Neural progenitor cell (in vitro differentiated cells): ENCODE measurements around the gene SCP2. TPM values are rescaled to one million over a fixed set of nuclear protein-coding genes. Genes with fewer than 3 reads are reported as not detected.

ENCODE experiments used
- DNase-seq: peaks from one replicate; pipeline ENCODE4 v3.0.0-alpha.2; 2016; ENCODE audit warnings: low spot score
- H2AFZ ChIP-seq: fragments of 200-600 bp; sonication (generic); replicated peaks from 2 replicates; pipeline ENCODE4 v1.6.1; 2016; ENCODE audit warnings: antibody characterized with exemption
- H3F3A ChIP-seq: fragments of 200-600 bp; sonication (generic); 2 replicates; pipeline ENCODE4 v1.6.1; 2016; ENCODE audit warnings: antibody characterized with exemption, low read depth
- H3K27ac ChIP-seq: fragments of 200-600 bp; sonication (generic); 2 replicates; pipeline ENCODE4 v1.5.1; 2016; ENCODE audit warnings: mild to moderate bottlenecking
- H3K27me3 ChIP-seq: fragments of 200-600 bp; sonication (generic); 2 replicates; pipeline ENCODE4 v1.6.1; 2016; ENCODE audit warnings: mild to moderate bottlenecking, moderate library complexity
- H3K36me3 ChIP-seq: fragments of 200-600 bp; sonication (generic); 2 replicates; pipeline ENCODE4 v1.5.1; 2016
- H3K4me1 ChIP-seq: fragments of 200-600 bp; sonication (generic); 2 replicates; pipeline ENCODE4 v1.6.1; 2016; ENCODE audit warnings: mixed run types
- H3K4me2 ChIP-seq: fragments of 200-600 bp; sonication (generic); 2 replicates; pipeline ENCODE4 v1.6.1; 2016
- H3K4me3 ChIP-seq: fragments of 200-600 bp; sonication (generic); 2 replicates; pipeline ENCODE4 v1.5.1; 2016
- H3K79me2 ChIP-seq: fragments of 200-600 bp; sonication (generic); 2 replicates; pipeline ENCODE4 v1.6.1; 2016; ENCODE audit warnings: low read depth
- H3K9ac ChIP-seq: fragments of 200-600 bp; sonication (generic); 2 replicates; pipeline ENCODE4 v1.6.1; 2016
- H3K9me3 ChIP-seq: fragments of 200-600 bp; sonication (generic); 2 replicates; pipeline ENCODE4 v1.5.1; 2016; ENCODE audit warnings: low read depth
- H4K20me1 ChIP-seq: fragments of 200-600 bp; sonication (generic); 2 replicates; pipeline ENCODE4 v1.6.1; 2016; ENCODE audit warnings: low read depth
- H3K27ac Mint-ChIP-seq: 3 replicates; pipeline ENCODE4 v1.8.0; 2021; ENCODE audit warnings: mixed read lengths
- H3K27me3 Mint-ChIP-seq: 2 replicates; pipeline ENCODE4 v1.8.0; 2022; ENCODE audit warnings: low read depth, mild to moderate bottlenecking, inconsistent platforms, moderate library complexity, mixed read lengths; ENCODE audit not compliant: insufficient read depth
- H3K36me3 Mint-ChIP-seq: 3 replicates; pipeline ENCODE4 v1.8.0; 2021; ENCODE audit warnings: mixed read lengths
- H3K4me1 Mint-ChIP-seq: 3 replicates; pipeline ENCODE4 v1.8.0; 2021; ENCODE audit warnings: mixed read lengths
- H3K4me3 Mint-ChIP-seq: 3 replicates; pipeline ENCODE4 v1.8.0; 2021; ENCODE audit warnings: mild to moderate bottlenecking, moderate library complexity, mixed read lengths
- H3K9me3 Mint-ChIP-seq: 3 replicates; pipeline ENCODE4 v1.8.0; 2020; ENCODE audit warnings: mixed read lengths
- EZH2 ChIP-seq: fragments of 200-600 bp; sonication (generic); IDR thresholded peaks from 2 replicates; pipeline ENCODE4 v1.6.1; 2017; ENCODE audit warnings: antibody characterized with exemption, mild to moderate bottlenecking, moderate library complexity
- EZH2phosphoT487 ChIP-seq: fragments of 200-600 bp; sonication (generic); IDR thresholded peaks from 2 replicates; pipeline ENCODE4 v1.6.1; 2017; ENCODE audit warnings: antibody characterized with exemption
- total RNA-seq: library from RNA; depleted of rRNA; stranded (reverse); fragments of >200 nt; gene quantifications from 2 replicates; pipeline ENCODE4 v1.2.3, GENCODE V29; 2015; ENCODE audit warnings: low replicate concordance
- TF ChIP-seq, protein P1 (sequence below): fragments of 200-600 bp; sonication (generic); IDR thresholded peaks from 2 replicates; pipeline ENCODE4 v1.5.1; 2017; ENCODE audit warnings: antibody characterized with exemption, mild to moderate bottlenecking

Gene SCP2
- total RNA-seq, 1 donor from 2014 or later, result 101 TPM

DNA sequence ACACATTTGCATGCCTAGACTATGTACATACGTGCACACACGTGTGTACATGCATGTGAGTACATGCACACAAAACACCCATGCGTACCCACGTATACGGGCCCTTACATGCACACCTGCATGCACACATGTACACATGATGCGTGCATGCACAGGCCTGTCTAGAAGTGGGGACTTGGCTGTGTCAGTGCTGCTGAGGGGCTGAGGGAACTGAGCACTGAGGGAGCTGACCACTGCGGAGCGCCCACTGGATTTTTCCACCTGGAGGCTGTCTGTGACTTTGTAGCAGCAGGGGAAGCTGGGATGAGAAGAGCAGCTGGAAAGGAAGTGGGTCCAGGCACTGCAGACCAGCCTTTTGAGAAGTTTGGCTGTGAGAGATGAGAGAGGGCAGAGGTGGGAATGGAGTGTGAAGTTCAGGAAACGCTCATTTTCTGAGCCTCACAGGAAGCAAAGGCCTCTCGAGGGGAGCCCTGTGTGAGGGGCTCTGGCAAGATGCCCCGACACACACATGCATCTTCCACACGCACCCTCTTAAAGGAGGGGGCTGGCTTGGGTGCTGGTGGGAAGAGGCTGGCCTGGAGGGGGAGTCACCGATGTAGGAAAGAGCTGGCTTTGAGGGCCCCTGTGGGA lies 155.9 kb downstream of the SCP2 start:
- H3K4me2 ChIP-seq, result no peak overlapping the region
- no peak overlapping the region for H2AFZ ChIP-seq
- no peaks in the 10 kb centered on the region for H3F3A ChIP-seq
- no peaks in the 10 kb centered on the region for H4K20me1 ChIP-seq
- peak overlapping the region; percentile 40 for H3K27ac Mint-ChIP-seq
- H3K27ac ChIP-seq, result no peak overlapping the region
- no peaks in the 10 kb centered on the region for H3K9me3 ChIP-seq
- H3K4me1 Mint-ChIP-seq, result peaks cover 17% of the 10 kb centered on the region
- H3K4me3 Mint-ChIP-seq, result no peak overlapping the region
- no peaks in the 10 kb centered on the region for H3K27me3 ChIP-seq
- no peak overlapping the region for H3K4me3 ChIP-seq
- H3K9ac ChIP-seq, result no peak overlapping the region
- no peaks in the 10 kb centered on the region for H3K36me3 ChIP-seq
- H3K9me3 Mint-ChIP-seq, result no peaks in the 10 kb centered on the region
- TF ChIP-seq EZH2phosphoT487 (no peak), EZH2 (no peak)
- TF ChIP-seq, protein P1, sequence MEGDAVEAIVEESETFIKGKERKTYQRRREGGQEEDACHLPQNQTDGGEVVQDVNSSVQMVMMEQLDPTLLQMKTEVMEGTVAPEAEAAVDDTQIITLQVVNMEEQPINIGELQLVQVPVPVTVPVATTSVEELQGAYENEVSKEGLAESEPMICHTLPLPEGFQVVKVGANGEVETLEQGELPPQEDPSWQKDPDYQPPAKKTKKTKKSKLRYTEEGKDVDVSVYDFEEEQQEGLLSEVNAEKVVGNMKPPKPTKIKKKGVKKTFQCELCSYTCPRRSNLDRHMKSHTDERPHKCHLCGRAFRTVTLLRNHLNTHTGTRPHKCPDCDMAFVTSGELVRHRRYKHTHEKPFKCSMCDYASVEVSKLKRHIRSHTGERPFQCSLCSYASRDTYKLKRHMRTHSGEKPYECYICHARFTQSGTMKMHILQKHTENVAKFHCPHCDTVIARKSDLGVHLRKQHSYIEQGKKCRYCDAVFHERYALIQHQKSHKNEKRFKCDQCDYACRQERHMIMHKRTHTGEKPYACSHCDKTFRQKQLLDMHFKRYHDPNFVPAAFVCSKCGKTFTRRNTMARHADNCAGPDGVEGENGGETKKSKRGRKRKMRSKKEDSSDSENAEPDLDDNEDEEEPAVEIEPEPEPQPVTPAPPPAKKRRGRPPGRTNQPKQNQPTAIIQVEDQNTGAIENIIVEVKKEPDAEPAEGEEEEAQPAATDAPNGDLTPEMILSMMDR, result no peak
- no peaks in the 10 kb centered on the region for H3K36me3 Mint-ChIP-seq
- peaks cover 22% of the 10 kb centered on the region for H3K27me3 Mint-ChIP-seq
- no peak for DNase-seq
- no peaks in the 10 kb centered on the region for H3K79me2 ChIP-seq
- peaks cover 12% of the 10 kb centered on the region for H3K4me1 ChIP-seq

DNA sequence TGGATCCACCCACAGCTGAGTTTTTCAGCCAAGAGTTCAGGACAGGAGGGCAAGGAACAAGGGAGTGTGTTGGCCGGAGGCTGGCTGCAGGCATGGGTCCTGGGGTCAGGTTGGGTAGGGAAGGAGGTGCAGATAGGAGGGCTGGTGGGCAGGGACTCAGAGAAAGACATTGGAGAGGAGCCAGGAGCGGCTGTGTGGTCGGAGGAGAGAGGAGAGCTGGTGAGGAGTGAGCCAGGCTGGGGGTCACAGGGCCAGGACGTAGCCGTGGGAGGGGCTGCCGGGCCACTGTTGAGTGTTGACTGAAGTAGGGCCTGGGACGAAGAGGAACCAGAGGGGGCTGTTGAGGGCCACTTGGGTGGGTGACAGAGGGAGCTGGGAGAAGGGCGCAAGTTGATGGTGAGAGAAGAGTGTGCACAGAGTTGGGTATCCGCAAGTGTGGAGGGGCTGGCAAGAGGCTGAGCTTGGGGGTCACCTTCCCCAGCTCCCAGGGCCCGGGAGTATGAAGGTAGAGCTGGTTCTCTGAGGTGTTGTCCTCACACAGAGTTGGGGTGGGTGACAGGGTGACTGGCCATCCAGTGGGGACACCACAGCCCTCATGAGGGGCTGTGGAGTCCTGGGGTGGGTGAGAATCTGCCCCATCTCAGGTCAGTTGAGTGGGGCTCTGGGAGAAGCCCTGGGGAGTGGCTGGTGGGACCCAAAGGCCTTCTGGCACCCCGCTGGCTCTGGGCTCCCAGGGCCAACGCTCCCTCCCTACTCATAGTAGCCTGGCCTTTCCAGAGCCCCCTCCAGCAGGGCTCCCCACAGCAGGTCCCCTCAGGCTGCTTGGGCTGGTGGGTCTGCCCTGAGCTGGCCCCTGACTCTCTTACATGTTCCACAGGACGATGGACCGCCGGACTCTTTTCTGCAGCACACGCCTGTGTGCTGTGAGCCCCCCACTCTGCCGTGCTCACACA lies 156.8 kb downstream of the SCP2 start:
- Mint-ChIP-seq H3K4me3 (no peak overlapping the region), H3K9me3 (no peaks in the 10 kb centered on the region), H3K36me3 (no peaks in the 10 kb centered on the region), H3K27ac (peak overlapping the region; percentile 83), H3K27me3 (peaks cover 27% of the 10 kb centered on the region), H3K4me1 (peaks cover 18% of the 10 kb centered on the region)
- Histone ChIP-seq H3K27me3 (no peaks in the 10 kb centered on the region), H3K4me1 (peaks cover 16% of the 10 kb centered on the region), H3K9me3 (no peaks in the 10 kb centered on the region), H4K20me1 (no peaks in the 10 kb centered on the region), H3K79me2 (no peaks in the 10 kb centered on the region), H3K4me3 (no peak overlapping the region), H3K27ac (no peak overlapping the region), H3F3A (no peaks in the 10 kb centered on the region), H2AFZ (no peak overlapping the region), H3K9ac (no peak overlapping the region), H3K4me2 (no peak overlapping the region), H3K36me3 (no peaks in the 10 kb centered on the region)
- TF ChIP-seq, protein P1, result no peak
- no peak for TF ChIP-seq EZH2phosphoT487
- no peak for TF ChIP-seq EZH2
- DNase-seq, result no peak

DNA sequence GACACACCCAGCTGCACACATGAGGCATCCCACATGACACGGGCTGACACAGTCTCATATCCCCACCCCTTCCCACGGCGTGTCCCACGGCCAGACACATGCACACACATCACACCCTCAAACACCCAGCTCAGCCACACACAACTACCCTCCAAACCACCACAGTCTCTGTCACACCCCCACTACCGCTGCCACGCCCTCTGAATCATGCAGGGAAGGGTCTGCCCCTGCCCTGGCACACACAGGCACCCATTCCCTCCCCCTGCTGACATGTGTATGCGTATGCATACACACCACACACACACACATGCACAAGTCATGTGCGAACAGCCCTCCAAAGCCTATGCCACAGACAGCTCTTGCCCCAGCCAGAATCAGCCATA lies 157.5 kb downstream of the SCP2 start:
- peaks cover 24% of the 10 kb centered on the region for H3K27me3 Mint-ChIP-seq
- Histone ChIP-seq H3K79me2 (no peaks in the 10 kb centered on the region), H3K4me2 (no peak overlapping the region), H3K27me3 (no peaks in the 10 kb centered on the region), H3K9me3 (no peaks in the 10 kb centered on the region), H3K9ac (no peak overlapping the region), H3K4me1 (peaks cover 16% of the 10 kb centered on the region), H2AFZ (no peak overlapping the region), H4K20me1 (no peaks in the 10 kb centered on the region), H3K4me3 (no peak overlapping the region), H3K36me3 (no peaks in the 10 kb centered on the region), H3F3A (no peaks in the 10 kb centered on the region), H3K27ac (no peak overlapping the region)
- H3K4me3 Mint-ChIP-seq, result no peak overlapping the region
- no peaks in the 10 kb centered on the region for H3K36me3 Mint-ChIP-seq
- H3K27ac Mint-ChIP-seq, result peak overlapping the region; percentile 83
- peaks cover 18% of the 10 kb centered on the region for H3K4me1 Mint-ChIP-seq
- TF ChIP-seq EZH2, result no peak
- no peak for TF ChIP-seq EZH2phosphoT487
- TF ChIP-seq, protein P1, result no peak
- DNase-seq, result no peak
- no peaks in the 10 kb centered on the region for H3K9me3 Mint-ChIP-seq
